ENCODE measurements around the gene ZNF526. TPM values are rescaled to one million over a fixed set of nuclear protein-coding genes. Genes with fewer than 3 reads are reported as not detected.

ZNF526 gene
- total and polyA plus RNA-seq, 4 donors, result 4.6 to 7.1 (median 6.0) TPM

GRCh38 chr19:42217520-42218437 lies 2.3 kb upstream of the ZNF526 start, which contains the start of gene DEDD2:
Gene DEDD2 (minus strand): TSS chr19:42217677. CDS start chr19:42217007, 670 bp downstream.
- DNase-seq (ENCODE audit: low read depth in 4 of 6, low spot score in 6 of 6), result peak; percentile 84 to 98 (median 88)
- Histone ChIP-seq H3K4me3 (ENCODE audit: low read depth, low read length) (peak within 1 kb of the TSS; percentile 85), H3K4me1 (ENCODE audit: control insufficient read depth, insufficient read depth, low read length) (peaks cover 44% of the 10 kb centered on the region), H3K27ac (ENCODE audit: low read depth, low read length) (peak within 1 kb of the TSS; percentile 83), H3K27me3 (ENCODE audit: control insufficient read depth, insufficient read depth, low read length) (no peaks in the 10 kb centered on the region), H3K9me3 (ENCODE audit: control insufficient read depth, insufficient read depth, low read length) (no peaks in the 10 kb centered on the region), H3K36me3 (ENCODE audit: control insufficient read depth, insufficient read depth, low read length) (peaks cover 10% of the 10 kb centered on the region)
- 14% methylated on average over 55 of the region's 57 CpGs for WGBS (ENCODE audit: insufficient coverage)

- H3K4me3 ChIP-seq (ENCODE audit: low read depth, low read length), result peak overlapping the region; percentile 90
- no peaks in the 10 kb centered on the region for H3K9me3 ChIP-seq (ENCODE audit: control insufficient read depth, insufficient read depth, low read length)
- no peak for DNase-seq (ENCODE audit: low read depth in 4 of 6, low spot score in 6 of 6)
- peaks cover 19% of the 10 kb centered on the region for H3K36me3 ChIP-seq (ENCODE audit: control insufficient read depth, insufficient read depth, low read length)
- peaks cover 38% of the 10 kb centered on the region for H3K4me1 ChIP-seq (ENCODE audit: control insufficient read depth, insufficient read depth, low read length)
- H3K27me3 ChIP-seq (ENCODE audit: control insufficient read depth, insufficient read depth, low read length), result no peaks in the 10 kb centered on the region
- WGBS (ENCODE audit: insufficient coverage), result 1% methylated on average over 6 of the region's 6 CpGs
- H3K27ac ChIP-seq (ENCODE audit: low read depth, low read length), result peak overlapping the region; percentile 87
These were observed 612 bp downstream of the ZNF526 start for GRCh38 chr19:42220751-42221097.

- H3K4me1 ChIP-seq (ENCODE audit: control insufficient read depth, insufficient read depth, low read length), result peaks cover 15% of the 10 kb centered on the region
- H3K27me3 ChIP-seq (ENCODE audit: control insufficient read depth, insufficient read depth, low read length), result no peaks in the 10 kb centered on the region
- no peak for DNase-seq (ENCODE audit: low read depth in 4 of 6, low spot score in 6 of 6)
- H3K9me3 ChIP-seq (ENCODE audit: control insufficient read depth, insufficient read depth, low read length), result no peaks in the 10 kb centered on the region
- H3K27ac ChIP-seq (ENCODE audit: low read depth, low read length), result no peak overlapping the region
- H3K36me3 ChIP-seq (ENCODE audit: control insufficient read depth, insufficient read depth, low read length), result peaks cover 60% of the 10 kb centered on the region
- WGBS (ENCODE audit: insufficient coverage), result 97% methylated on average over 35 of the region's 37 CpGs
- no peak overlapping the region for H3K4me3 ChIP-seq (ENCODE audit: low read depth, low read length)
These were observed 5.0 kb downstream of the ZNF526 start for GRCh38 chr19:42224940-42225717.

DNA sequence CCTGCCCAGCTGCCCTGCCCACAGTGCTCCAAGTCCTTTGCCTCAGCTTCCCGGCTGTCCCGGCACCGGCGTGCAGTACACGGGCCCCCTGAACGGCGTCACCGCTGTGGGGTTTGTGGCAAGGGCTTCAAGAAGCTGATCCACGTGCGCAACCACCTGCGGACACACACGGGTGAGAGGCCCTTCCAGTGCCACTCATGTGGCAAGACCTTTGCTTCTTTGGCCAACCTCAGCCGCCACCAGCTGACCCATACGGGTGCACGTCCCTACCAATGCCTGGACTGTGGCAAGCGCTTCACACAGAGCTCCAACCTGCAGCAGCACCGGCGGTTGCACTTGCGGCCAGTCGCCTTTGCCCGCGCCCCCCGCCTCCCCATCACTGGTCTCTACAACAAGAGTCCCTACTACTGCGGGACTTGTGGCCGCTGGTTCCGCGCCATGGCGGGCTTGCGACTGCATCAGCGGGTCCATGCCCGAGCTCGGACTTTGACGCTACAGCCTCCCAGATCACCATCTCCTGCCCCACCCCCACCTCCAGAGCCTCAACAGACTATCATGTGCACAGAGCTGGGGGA lies 5.7 kb downstream of the ZNF526 start:
- Histone ChIP-seq H3K36me3 (ENCODE audit: control insufficient read depth, insufficient read depth, low read length) (peaks cover 66% of the 10 kb centered on the region), H3K27me3 (ENCODE audit: control insufficient read depth, insufficient read depth, low read length) (no peaks in the 10 kb centered on the region), H3K27ac (ENCODE audit: low read depth, low read length) (no peak overlapping the region), H3K4me3 (ENCODE audit: low read depth, low read length) (no peak overlapping the region), H3K9me3 (ENCODE audit: control insufficient read depth, insufficient read depth, low read length) (no peaks in the 10 kb centered on the region), H3K4me1 (ENCODE audit: control insufficient read depth, insufficient read depth, low read length) (peaks cover 18% of the 10 kb centered on the region)
- 96% methylated on average over 33 of the region's 33 CpGs for WGBS (ENCODE audit: insufficient coverage)
- no peak for DNase-seq (ENCODE audit: low read depth in 4 of 6, low spot score in 6 of 6)

DNA sequence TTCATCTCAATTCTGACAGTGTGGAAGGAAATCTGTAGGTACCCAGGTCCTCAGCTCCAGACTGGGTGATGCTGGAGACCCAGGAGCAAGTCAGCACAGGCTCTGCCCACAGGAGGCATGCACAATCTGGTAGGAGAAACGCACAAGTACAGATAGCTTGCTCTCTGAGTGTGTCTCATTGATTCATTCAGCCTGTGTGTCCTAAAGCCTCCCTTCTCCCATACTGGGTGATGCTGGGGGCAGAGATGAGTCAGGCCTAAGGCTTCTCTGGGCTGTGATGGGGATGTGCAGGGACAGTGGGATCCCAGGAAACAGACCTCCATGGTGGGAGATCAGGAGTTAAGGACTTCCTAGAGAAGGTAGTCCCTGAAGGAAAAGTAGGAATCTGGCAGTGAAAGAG lies 6.8 kb downstream of the ZNF526 start:
- 100% methylated on average over 1 of the region's 1 CpG for WGBS (ENCODE audit: insufficient coverage)
- Histone ChIP-seq H3K4me3 (ENCODE audit: low read depth, low read length) (no peak overlapping the region), H3K36me3 (ENCODE audit: control insufficient read depth, insufficient read depth, low read length) (peaks cover 77% of the 10 kb centered on the region), H3K27ac (ENCODE audit: low read depth, low read length) (no peak overlapping the region), H3K4me1 (ENCODE audit: control insufficient read depth, insufficient read depth, low read length) (peaks cover 13% of the 10 kb centered on the region), H3K27me3 (ENCODE audit: control insufficient read depth, insufficient read depth, low read length) (no peaks in the 10 kb centered on the region), H3K9me3 (ENCODE audit: control insufficient read depth, insufficient read depth, low read length) (no peaks in the 10 kb centered on the region)
- DNase-seq (ENCODE audit: low read depth in 4 of 6, low spot score in 6 of 6), result no peak

- H3K27ac ChIP-seq (ENCODE audit: low read depth, low read length), result no peak overlapping the region
- no peak overlapping the region for H3K4me3 ChIP-seq (ENCODE audit: low read depth, low read length)
- DNase-seq (ENCODE audit: low read depth in 4 of 6, low spot score in 6 of 6), result no peak
- H3K27me3 ChIP-seq (ENCODE audit: control insufficient read depth, insufficient read depth, low read length), result no peaks in the 10 kb centered on the region
- peaks cover 94% of the 10 kb centered on the region for H3K36me3 ChIP-seq (ENCODE audit: control insufficient read depth, insufficient read depth, low read length)
- H3K9me3 ChIP-seq (ENCODE audit: control insufficient read depth, insufficient read depth, low read length), result no peaks in the 10 kb centered on the region
- H3K4me1 ChIP-seq (ENCODE audit: control insufficient read depth, insufficient read depth, low read length), result peaks cover 13% of the 10 kb centered on the region
- 88% methylated on average over 4 of the region's 4 CpGs for WGBS (ENCODE audit: insufficient coverage)
These were observed 8.5 kb downstream of the ZNF526 start for GRCh38 chr19:42228641-42229040.

DNA sequence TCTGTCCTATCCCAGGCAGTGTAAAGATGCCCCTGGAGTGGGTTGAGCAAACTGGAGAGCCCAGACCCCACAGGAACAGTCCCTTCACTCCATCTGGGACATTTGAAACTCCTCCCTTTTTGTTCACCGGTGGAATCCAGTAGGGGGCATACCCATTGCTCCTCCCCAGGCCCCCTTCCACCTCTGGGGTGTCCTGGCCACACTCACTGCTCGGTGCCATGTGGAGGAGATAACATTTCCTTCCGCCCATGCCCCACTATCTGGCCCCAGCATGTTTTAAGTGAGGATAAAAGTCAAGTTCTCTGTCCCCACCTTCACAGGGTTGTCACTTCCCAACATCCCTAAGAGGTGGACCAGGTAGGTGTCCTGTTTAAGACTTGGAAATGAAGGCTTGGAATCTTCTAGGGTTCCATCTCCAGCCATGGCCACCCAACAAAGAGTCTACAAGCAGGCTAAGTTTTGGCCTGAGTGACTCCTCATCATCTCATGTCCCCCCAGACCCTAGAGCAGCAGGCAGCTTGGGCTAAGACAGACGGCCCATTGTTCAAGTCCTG lies 9.3 kb downstream of the ZNF526 start:
- no peak overlapping the region for H3K27ac ChIP-seq (ENCODE audit: low read depth, low read length)
- no peaks in the 10 kb centered on the region for H3K9me3 ChIP-seq (ENCODE audit: control insufficient read depth, insufficient read depth, low read length)
- H3K4me1 ChIP-seq (ENCODE audit: control insufficient read depth, insufficient read depth, low read length), result peaks cover 13% of the 10 kb centered on the region
- 100% methylated on average over 1 of the region's 4 CpGs for WGBS (ENCODE audit: insufficient coverage)
- H3K27me3 ChIP-seq (ENCODE audit: control insufficient read depth, insufficient read depth, low read length), result no peaks in the 10 kb centered on the region
- no peak overlapping the region for H3K4me3 ChIP-seq (ENCODE audit: low read depth, low read length)
- DNase-seq (ENCODE audit: low read depth in 4 of 6, low spot score in 6 of 6), result no peak
- H3K36me3 ChIP-seq (ENCODE audit: control insufficient read depth, insufficient read depth, low read length), result peaks cover 96% of the 10 kb centered on the region

- whole genome bisulfite sequencing (ENCODE audit: insufficient coverage), result 40% methylated on average over 1 of the region's 8 CpGs
- peaks cover 13% of the 10 kb centered on the region for H3K4me1 ChIP-seq (ENCODE audit: control insufficient read depth, insufficient read depth, low read length)
- H3K9me3 ChIP-seq (ENCODE audit: control insufficient read depth, insufficient read depth, low read length), result no peaks in the 10 kb centered on the region
- no peak for DNase-seq (ENCODE audit: low read depth in 4 of 6, low spot score in 6 of 6)
- peak overlapping the region; percentile 15 for H3K27ac ChIP-seq (ENCODE audit: low read depth, low read length)
- no peaks in the 10 kb centered on the region for H3K27me3 ChIP-seq (ENCODE audit: control insufficient read depth, insufficient read depth, low read length)
- H3K4me3 ChIP-seq (ENCODE audit: low read depth, low read length), result no peak overlapping the region
- H3K36me3 ChIP-seq (ENCODE audit: control insufficient read depth, insufficient read depth, low read length), result peaks cover 96% of the 10 kb centered on the region
These were observed 9.8 kb downstream of the ZNF526 start for GRCh38 chr19:42229855-42230351.

- Histone ChIP-seq H3K27me3 (ENCODE audit: control insufficient read depth, insufficient read depth, low read length) (no peaks in the 10 kb centered on the region), H3K9me3 (ENCODE audit: control insufficient read depth, insufficient read depth, low read length) (no peaks in the 10 kb centered on the region), H3K4me1 (ENCODE audit: control insufficient read depth, insufficient read depth, low read length) (peaks cover 13% of the 10 kb centered on the region), H3K27ac (ENCODE audit: low read depth, low read length) (no peak overlapping the region), H3K4me3 (ENCODE audit: low read depth, low read length) (no peak overlapping the region), H3K36me3 (ENCODE audit: control insufficient read depth, insufficient read depth, low read length) (peaks cover 96% of the 10 kb centered on the region)
- whole genome bisulfite sequencing (ENCODE audit: insufficient coverage), result no CpG with 5 or more reads among the region's 4 CpGs
- no peak for DNase-seq (ENCODE audit: low read depth in 4 of 6, low spot score in 6 of 6)
These were observed 10.5 kb downstream of the ZNF526 start for GRCh38 chr19:42230571-42230970.
